ENCODE measurements around the gene PALLD.

DNA sequence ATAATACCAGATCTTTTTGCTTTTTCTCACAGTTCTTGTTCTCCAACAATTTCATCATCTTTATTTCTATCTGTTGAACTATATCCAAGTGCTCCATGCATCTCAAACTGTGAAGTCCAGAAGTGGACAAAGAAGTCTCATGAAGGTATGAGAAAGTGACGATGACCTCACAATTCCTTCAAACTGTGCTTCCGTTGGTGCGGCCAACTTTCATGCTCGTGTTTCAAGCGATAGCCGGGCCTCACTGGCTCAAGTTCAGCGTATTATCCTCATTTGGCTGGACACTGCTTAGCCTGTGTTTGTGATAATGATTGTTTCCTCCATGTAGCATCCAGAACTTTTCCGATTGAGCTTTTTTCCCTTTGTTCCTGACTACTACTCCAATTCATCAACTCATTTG, 143.1 kb downstream of the PALLD start:
- TF ChIP-seq ZBTB4 (CRISPR knock-in tag; IDR thresholded peaks at IDR 0.05; ENCODE audit: borderline replicate concordance) (no peak), ZNF513 (CRISPR knock-in tag; conservative IDR thresholded peaks at IDR 0.05) (no peak)
- TF ChIP-seq, protein P1, sequence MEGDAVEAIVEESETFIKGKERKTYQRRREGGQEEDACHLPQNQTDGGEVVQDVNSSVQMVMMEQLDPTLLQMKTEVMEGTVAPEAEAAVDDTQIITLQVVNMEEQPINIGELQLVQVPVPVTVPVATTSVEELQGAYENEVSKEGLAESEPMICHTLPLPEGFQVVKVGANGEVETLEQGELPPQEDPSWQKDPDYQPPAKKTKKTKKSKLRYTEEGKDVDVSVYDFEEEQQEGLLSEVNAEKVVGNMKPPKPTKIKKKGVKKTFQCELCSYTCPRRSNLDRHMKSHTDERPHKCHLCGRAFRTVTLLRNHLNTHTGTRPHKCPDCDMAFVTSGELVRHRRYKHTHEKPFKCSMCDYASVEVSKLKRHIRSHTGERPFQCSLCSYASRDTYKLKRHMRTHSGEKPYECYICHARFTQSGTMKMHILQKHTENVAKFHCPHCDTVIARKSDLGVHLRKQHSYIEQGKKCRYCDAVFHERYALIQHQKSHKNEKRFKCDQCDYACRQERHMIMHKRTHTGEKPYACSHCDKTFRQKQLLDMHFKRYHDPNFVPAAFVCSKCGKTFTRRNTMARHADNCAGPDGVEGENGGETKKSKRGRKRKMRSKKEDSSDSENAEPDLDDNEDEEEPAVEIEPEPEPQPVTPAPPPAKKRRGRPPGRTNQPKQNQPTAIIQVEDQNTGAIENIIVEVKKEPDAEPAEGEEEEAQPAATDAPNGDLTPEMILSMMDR (CRISPR knock-in tag; IDR thresholded peaks at IDR 0.05): no peak
